CD4-positive, alpha-beta memory T cell (primary cell): ENCODE data around the gene OR10A3. TPM values are rescaled to one million over a fixed set of nuclear protein-coding genes. Genes with fewer than 3 reads are reported as not detected.

Experiments used
- CTCF ChIA-PET: fragments of 350-600 bp; sonication (Branson Sonifier 250); formaldehyde crosslinking; loops from one replicate; lab custom pipeline; 2021; ENCODE audit warnings: inconsistent platforms; ENCODE audit not compliant: partially characterized antibody; lab: Charles Lee
- POLR2A ChIA-PET: fragments of 350-600 bp; sonication (Branson Sonifier 250); formaldehyde crosslinking; loops from one replicate; lab custom pipeline; 2021; ENCODE audit not compliant: partially characterized antibody; lab: Charles Lee
- DNase-seq, 5 donors: peaks; one replicate each; pipeline versions ENCODE4 v3.0.0 to v3.0.0-alpha.2; 2020 to 2022; ENCODE audit warnings: mixed read lengths in 1 of 5
- H3K27ac ChIP-seq: one replicate; pipeline ENCODE4 v1.7.0; 2013; ENCODE audit warnings: low read depth, low read length
- H3K27me3 ChIP-seq: 2 replicates; pipeline ENCODE4 v1.7.0; 2013; ENCODE audit warnings: mild to moderate bottlenecking, low read length, moderate library complexity; ENCODE audit not compliant: insufficient read depth
- H3K36me3 ChIP-seq: 2 replicates; pipeline ENCODE4 v1.7.0; 2013; ENCODE audit warnings: mild to moderate bottlenecking, low read length, moderate library complexity; ENCODE audit not compliant: insufficient read depth
- H3K4me1 ChIP-seq: 2 replicates; pipeline ENCODE4 v1.7.0; 2013; ENCODE audit warnings: mild to moderate bottlenecking, low read length, moderate library complexity; ENCODE audit not compliant: insufficient read depth
- H3K4me3 ChIP-seq, 2 donors: one replicate each; pipeline ENCODE4 v1.7.0; 2013; ENCODE audit warnings: low read length in 2 of 2, mild to moderate bottlenecking in 1 of 2
- H3K9me3 ChIP-seq, 2 donors: one replicate each; pipeline ENCODE4 v1.7.0; 2013; ENCODE audit warnings: low read length in 2 of 2, control low read depth in 1 of 2; ENCODE audit not compliant: control insufficient read depth in 1 of 2
- H3K27ac Mint-ChIP-seq, 7 donors: one replicate each; pipeline ENCODE4 v1.8.0; 2020 to 2021; ENCODE audit warnings: mixed read lengths in 7 of 7, mild to moderate bottlenecking in 6 of 7, inconsistent platforms in 3 of 7, moderate library complexity in 3 of 7
- H3K27me3 Mint-ChIP-seq, 2 donors: one replicate each; pipeline ENCODE4 v1.8.0; 2020 to 2021; ENCODE audit warnings: mixed read lengths in 2 of 2
- H3K36me3 Mint-ChIP-seq, 2 donors: one replicate each; pipeline ENCODE4 v1.8.0; 2020 to 2021; ENCODE audit warnings: mixed read lengths in 2 of 2, inconsistent platforms in 1 of 2, mild to moderate bottlenecking in 1 of 2
- H3K4me1 Mint-ChIP-seq, 4 donors: one replicate each; pipeline ENCODE4 v1.8.0; 2020 to 2021; ENCODE audit warnings: mixed read lengths in 4 of 4, mild to moderate bottlenecking in 1 of 4
- H3K4me3 Mint-ChIP-seq, 8 donors: one replicate each; pipeline ENCODE4 v1.8.0; 2020 to 2021; ENCODE audit warnings: mixed read lengths in 8 of 8, mild to moderate bottlenecking in 7 of 8, moderate library complexity in 6 of 8, inconsistent platforms in 3 of 8
- H3K9me3 Mint-ChIP-seq, 8 donors: one replicate each; pipeline ENCODE4 v1.8.0; 2020 to 2021; ENCODE audit warnings: mixed read lengths in 8 of 8, mild to moderate bottlenecking in 5 of 8, inconsistent platforms in 3 of 8, moderate library complexity in 1 of 8
- intact Hi-C: fragments of 100-400 bp; cut with micrococcal nuclease; formaldehyde crosslinking; loops from one replicate; pipeline ENCODE4 v1.15.1; 2023
- polyA plus RNA-seq, 2 donors: library from polyadenylated mRNA; unstranded; fragments of 300-500 nt; fragmentation: Illumina TruSeq; gene quantifications; one replicate each; pipeline ENCODE4 v1.2.3, GENCODE V29; 2021
- total RNA-seq, 2 experiments: library from RNA; stranded (reverse); gene quantifications; one replicate each; pipeline ENCODE4 v1.2.3, GENCODE V29; 2021

The OR10A3 gene
- total and polyA plus RNA-seq, 4 experiments from 2014 or later: not detected

DNA sequence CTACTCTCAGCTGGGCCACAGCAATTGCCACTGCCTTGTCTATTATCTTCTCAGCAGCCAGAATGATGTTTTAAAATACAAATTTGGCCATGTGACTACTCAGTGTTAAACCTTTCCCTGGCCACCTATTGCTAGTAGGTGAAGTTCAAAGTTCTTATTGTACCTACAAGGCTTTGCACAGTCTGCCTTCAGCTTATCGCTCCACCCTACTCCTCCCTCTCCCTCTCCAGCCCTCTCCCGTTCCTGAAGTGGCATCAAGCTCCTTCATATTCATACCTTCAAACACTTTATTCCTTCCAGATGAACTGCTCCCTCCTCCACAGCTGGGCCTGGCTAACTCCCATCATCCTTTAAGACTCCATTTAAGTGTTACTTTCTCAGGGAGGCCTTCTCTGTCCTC lies 47.7 kb downstream of the OR10A3 start:
- CTCF ChIA-PET: interaction anchor here (0.9 to 7.8 kb wide), 8 partner anchors 9 to 206 kb away, joined by 3 to 102 read pairs (median 5); partner anchors contain the start of gene EIF3F
- no peak for DNase-seq
- Histone ChIP-seq H3K4me1 (peaks cover 3% of the 10 kb centered on the region), H3K4me3 (no peak overlapping the region), H3K27me3 (no peaks in the 10 kb centered on the region), H3K27ac (no peak overlapping the region), H3K36me3 (no peaks in the 10 kb centered on the region), H3K9me3 (no peaks in the 10 kb centered on the region)
- POLR2A ChIA-PET: interaction anchor here (2.5 kb wide), 1 partner anchor 93 kb away, joined by 14 read pairs; the partner anchor contains the start of gene EIF3F
- Mint-ChIP-seq H3K9me3 (peaks cover 0 to 2% (median 0%) of the 10 kb centered on the region in 8 donors), H3K27me3 (no peaks in the 10 kb centered on the region), H3K4me1 (peaks cover 0 to 5% (median 3%) of the 10 kb centered on the region in 4 donors), H3K36me3 (no peaks in the 10 kb centered on the region), H3K4me3 (no peak overlapping the region), H3K27ac (no peak overlapping the region)
- intact Hi-C loops: no loop called here

DNA sequence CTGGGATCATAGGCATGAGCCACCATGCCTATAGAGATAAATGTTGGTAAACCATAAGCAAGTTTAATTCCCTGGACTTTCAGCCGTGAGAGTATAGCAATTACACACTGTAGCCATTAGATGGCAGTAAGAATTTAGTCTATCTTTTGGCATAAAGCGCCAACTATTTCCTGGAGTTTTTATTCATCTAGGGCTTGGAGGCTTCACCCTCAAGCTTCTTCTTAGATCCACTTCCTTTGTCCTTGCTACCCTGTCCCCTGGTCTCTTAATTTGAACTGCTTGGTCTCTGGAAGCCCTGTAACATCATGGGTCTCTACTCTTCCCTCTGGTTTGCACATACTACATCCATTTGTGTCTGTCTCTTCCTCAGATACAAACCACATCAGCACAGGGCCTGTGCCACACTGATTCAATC lies 48.7 kb downstream of the OR10A3 start:
- H3K9me3 ChIP-seq: no peaks in the 10 kb centered on the region
- peaks cover 2 to 3% of the 10 kb centered on the region in 2 donors for H3K27me3 Mint-ChIP-seq
- H3K36me3 Mint-ChIP-seq: no peaks in the 10 kb centered on the region
- H3K4me1 Mint-ChIP-seq: peaks cover 0 to 5% (median 3%) of the 10 kb centered on the region in 4 donors
- no peaks in the 10 kb centered on the region for H3K36me3 ChIP-seq
- no peak overlapping the region for H3K4me3 Mint-ChIP-seq
- DNase-seq: peak in 4 of 5 donors; percentile 37 to 49 (median 40)
- H3K4me1 ChIP-seq: peaks cover 3% of the 10 kb centered on the region
- H3K4me3 ChIP-seq: no peak overlapping the region
- no peaks in the 10 kb centered on the region for H3K27me3 ChIP-seq
- ChIA-PET POLR2A (interaction anchor here (2.5 kb wide), 1 partner anchor 94 kb away, joined by 14 read pairs; the partner anchor contains the start of gene EIF3F), CTCF (interaction anchor here (0.8 to 7.8 kb wide), 11 partner anchors 10 to 206 kb away, joined by 3 to 102 read pairs (median 6); partner anchors contain the start of gene EIF3F)
- H3K9me3 Mint-ChIP-seq: no peaks in the 10 kb centered on the region
- intact Hi-C loops: loop anchor here (1.0 kb wide), 2 partner anchors 94 to 206 kb away; partner anchors contain the start of gene EIF3F
- no peak overlapping the region for H3K27ac ChIP-seq
- no peak overlapping the region for H3K27ac Mint-ChIP-seq

DNA sequence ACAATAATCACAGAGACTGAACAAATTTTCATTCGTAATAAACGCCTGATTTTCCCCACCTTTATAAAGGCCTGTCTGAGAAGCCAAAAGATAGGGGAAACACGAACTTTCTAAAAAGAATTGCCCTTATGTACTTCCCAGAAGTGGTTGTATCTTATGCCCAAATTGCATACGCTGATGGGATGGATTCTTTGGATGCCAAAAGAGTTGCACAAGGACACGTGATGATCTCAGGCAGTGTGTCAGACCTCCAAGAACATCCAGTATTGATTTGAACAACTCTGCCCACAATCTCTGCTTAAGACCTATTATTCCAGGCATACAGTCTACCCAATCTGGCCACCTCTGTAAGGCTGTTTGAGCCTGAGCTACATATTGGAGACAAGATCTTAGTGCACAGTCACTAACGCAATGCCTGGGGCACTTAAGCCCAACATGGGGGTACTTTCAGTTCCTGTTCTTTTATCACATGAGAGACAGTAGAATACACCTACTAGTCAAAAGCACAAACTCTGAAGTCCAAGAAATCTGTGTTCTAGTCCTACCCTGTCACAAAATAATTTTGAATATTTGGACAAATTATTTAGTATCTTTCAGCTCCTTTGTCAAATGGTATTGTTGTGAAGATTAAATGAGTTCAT lies 49.3 kb downstream of the OR10A3 start:
- no peak for DNase-seq
- Histone ChIP-seq H3K4me1 (peaks cover 3% of the 10 kb centered on the region), H3K4me3 (no peak overlapping the region), H3K9me3 (no peaks in the 10 kb centered on the region), H3K27ac (no peak overlapping the region), H3K27me3 (no peaks in the 10 kb centered on the region), H3K36me3 (no peaks in the 10 kb centered on the region)
- intact Hi-C loops: loop anchor here (1.0 kb wide), 2 partner anchors 95 to 207 kb away; partner anchors contain the start of gene EIF3F
- H3K4me1 Mint-ChIP-seq: peaks cover 0 to 5% (median 3%) of the 10 kb centered on the region in 4 donors
- H3K27ac Mint-ChIP-seq: no peak overlapping the region
- peaks cover 2 to 3% of the 10 kb centered on the region in 2 donors for H3K27me3 Mint-ChIP-seq
- ChIA-PET POLR2A (interaction anchor here (2.5 kb wide), 1 partner anchor 95 kb away, joined by 14 read pairs; the partner anchor contains the start of gene EIF3F), CTCF (interaction anchor here (0.8 to 7.8 kb wide), 8 partner anchors 9 to 207 kb away, joined by 3 to 102 read pairs (median 6); partner anchors contain the start of gene EIF3F)
- H3K36me3 Mint-ChIP-seq: no peaks in the 10 kb centered on the region
- no peak overlapping the region for H3K4me3 Mint-ChIP-seq
- no peaks in the 10 kb centered on the region for H3K9me3 Mint-ChIP-seq

DNA sequence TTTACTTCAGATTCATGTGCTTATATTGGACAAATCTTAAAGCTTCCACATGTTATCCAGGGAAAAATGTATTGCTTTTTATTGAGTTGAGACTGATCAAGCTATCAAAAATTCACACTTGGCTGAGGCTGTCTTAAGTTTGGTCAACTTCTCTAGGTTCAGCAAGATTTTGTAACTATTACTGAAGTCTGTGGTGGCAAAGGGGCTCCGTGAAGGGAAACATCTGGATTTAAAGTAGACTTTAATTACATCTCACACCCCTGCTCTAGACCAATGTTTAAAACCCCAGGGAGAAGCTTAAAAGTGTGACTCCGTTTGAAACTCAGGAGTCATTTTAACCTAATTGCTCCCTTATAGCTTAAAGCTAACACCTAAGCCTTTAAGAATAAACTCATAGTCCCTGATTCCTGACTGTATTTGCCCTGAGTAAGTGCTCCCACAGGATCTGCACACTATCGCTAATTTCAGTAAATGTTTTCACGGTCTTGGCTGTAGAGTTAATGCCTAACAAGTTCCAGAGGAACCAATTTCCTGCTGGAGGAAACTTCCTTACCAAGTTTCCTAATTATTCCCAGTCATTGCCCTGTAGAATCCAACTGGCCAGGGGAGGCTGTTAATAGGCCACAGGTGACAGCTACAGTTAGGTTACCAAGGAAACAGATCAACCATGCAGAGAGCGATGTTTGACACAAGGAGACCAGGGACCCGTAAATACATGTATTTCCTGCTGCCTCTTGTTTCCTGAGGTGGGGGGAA lies 50.9 kb downstream of the OR10A3 start:
- peaks cover 3% of the 10 kb centered on the region for H3K4me1 ChIP-seq
- no peak overlapping the region for H3K4me3 ChIP-seq
- H3K9me3 ChIP-seq: no peaks in the 10 kb centered on the region
- DNase-seq: no peak
- H3K27ac ChIP-seq: no peak overlapping the region
- no peaks in the 10 kb centered on the region for H3K9me3 Mint-ChIP-seq
- intact Hi-C loops: no loop called here
- H3K27ac Mint-ChIP-seq: no peak overlapping the region
- H3K36me3 ChIP-seq: no peaks in the 10 kb centered on the region
- H3K4me1 Mint-ChIP-seq: peaks cover 0 to 5% (median 3%) of the 10 kb centered on the region in 4 donors
- ChIA-PET POLR2A (no interaction called here), CTCF (interaction anchor here (1.0 to 7.8 kb wide), 4 partner anchors 12 to 209 kb away, joined by 3 to 102 read pairs (median 8); partner anchors contain the start of gene EIF3F)
- no peak overlapping the region for H3K4me3 Mint-ChIP-seq
- no peaks in the 10 kb centered on the region for H3K27me3 ChIP-seq
- H3K27me3 Mint-ChIP-seq: peaks cover 2 to 3% of the 10 kb centered on the region in 2 donors
- H3K36me3 Mint-ChIP-seq: no peaks in the 10 kb centered on the region

DNA sequence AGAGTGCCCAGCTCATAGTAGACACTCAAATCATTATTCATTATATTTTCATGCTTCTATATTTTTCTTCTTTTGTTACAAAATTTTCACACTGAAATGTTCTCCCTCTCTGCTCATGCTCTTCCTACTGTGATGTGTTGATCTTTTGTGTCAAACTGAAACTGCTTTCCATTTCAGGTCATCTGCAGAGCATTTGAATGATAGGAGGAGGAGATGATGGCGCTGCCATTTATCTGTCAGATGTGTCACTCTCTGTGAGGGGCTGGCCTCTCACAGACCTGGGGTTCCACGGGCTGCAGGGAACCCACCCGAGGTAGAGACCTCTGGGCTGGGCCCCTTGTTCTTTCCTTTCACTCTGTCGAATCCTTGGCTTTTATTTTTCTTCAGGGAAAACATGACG lies 51.5 kb downstream of the OR10A3 start:
- ChIA-PET CTCF (interaction anchor here (1.0 to 7.8 kb wide), 4 partner anchors 11 to 209 kb away, joined by 3 to 102 read pairs (median 8); partner anchors contain the start of gene EIF3F), POLR2A (no interaction called here)
- peaks cover 2 to 3% of the 10 kb centered on the region in 2 donors for H3K27me3 Mint-ChIP-seq
- Histone ChIP-seq H3K27me3 (no peaks in the 10 kb centered on the region), H3K4me3 (no peak overlapping the region), H3K27ac (no peak overlapping the region), H3K36me3 (no peaks in the 10 kb centered on the region), H3K4me1 (peaks cover 3% of the 10 kb centered on the region), H3K9me3 (no peaks in the 10 kb centered on the region)
- no peak for DNase-seq
- H3K4me3 Mint-ChIP-seq: no peak overlapping the region
- no peak overlapping the region for H3K27ac Mint-ChIP-seq
- intact Hi-C loops: no loop called here
- H3K9me3 Mint-ChIP-seq: no peaks in the 10 kb centered on the region
- H3K36me3 Mint-ChIP-seq: no peaks in the 10 kb centered on the region
- H3K4me1 Mint-ChIP-seq: peaks cover 0 to 5% (median 3%) of the 10 kb centered on the region in 4 donors

Other genes with a start within 250 kb of the OR10A3 start
- gene OVCH2, start 235.2 kb downstream of the OR10A3 start, total RNA-seq: not detected
- not detected for gene OVCH2, start 235.2 kb downstream of the OR10A3 start, polyA plus RNA-seq
- gene OR5P2, start 144.8 kb downstream of the OR10A3 start, total RNA-seq: not detected
- not detected for gene OR5P2, start 144.8 kb downstream of the OR10A3 start, polyA plus RNA-seq
- not detected for gene OR5P3, start 110.9 kb downstream of the OR10A3 start, total RNA-seq
- gene OR5P3, start 110.9 kb downstream of the OR10A3 start, polyA plus RNA-seq: not detected
- gene OR10A6, start 10.4 kb downstream of the OR10A3 start, total RNA-seq: not detected
- gene OR10A6, start 10.4 kb downstream of the OR10A3 start, polyA plus RNA-seq: not detected
- not detected for gene NLRP10, start 23.7 kb upstream of the OR10A3 start, total RNA-seq
- not detected for gene NLRP10, start 23.7 kb upstream of the OR10A3 start, polyA plus RNA-seq
- 100 to 1,000 TPM; 317 to 330 TPM for gene EIF3F, start 45.6 kb upstream of the OR10A3 start, total RNA-seq
- 100 to 1,000 TPM; 390 to 441 TPM for gene EIF3F, start 45.6 kb upstream of the OR10A3 start, polyA plus RNA-seq
- under 1 TPM; 0.26 to 0.36 TPM for gene TUB, start 139.5 kb upstream of the OR10A3 start, total RNA-seq
- under 1 TPM in 1 of 2 donors, not detected in 1; 0.15 TPM for gene TUB, start 139.5 kb upstream of the OR10A3 start, polyA plus RNA-seq
- 10 to 100 TPM; 28.7 to 30.0 TPM for gene RIC3, start 227.3 kb upstream of the OR10A3 start, total RNA-seq
- 1 to 10 TPM; 1.8 to 3.7 TPM for gene RIC3, start 227.3 kb upstream of the OR10A3 start, polyA plus RNA-seq